Tongue (tissue), 2 donors: ENCODE data around the gene MRGPRD. TPM values are rescaled to one million over a fixed set of nuclear protein-coding genes. Genes with fewer than 3 reads are reported as not detected.
"Not testable (repeated sequence)": the region's sequence is repeated elsewhere in the genome, so short reads cannot be mapped to it uniquely, and the experiment has no call there.

ENCODE experiments used
- DNase-seq: peaks from one replicate; pipeline ENCODE4 v3.0.0-alpha.2; 2015
- total RNA-seq: library from RNA; depleted of rRNA; stranded (reverse); fragments of >200 nt; gene quantifications from one replicate; pipeline ENCODE4 v1.2.3, GENCODE V29; 2014

Gene MRGPRD
- total RNA-seq, 1 donor from 2014 or later, result not detected

GRCh38 chr11:68993546-68993945 lies 12.8 kb upstream of the MRGPRD start:
- no peak for DNase-seq

DNA sequence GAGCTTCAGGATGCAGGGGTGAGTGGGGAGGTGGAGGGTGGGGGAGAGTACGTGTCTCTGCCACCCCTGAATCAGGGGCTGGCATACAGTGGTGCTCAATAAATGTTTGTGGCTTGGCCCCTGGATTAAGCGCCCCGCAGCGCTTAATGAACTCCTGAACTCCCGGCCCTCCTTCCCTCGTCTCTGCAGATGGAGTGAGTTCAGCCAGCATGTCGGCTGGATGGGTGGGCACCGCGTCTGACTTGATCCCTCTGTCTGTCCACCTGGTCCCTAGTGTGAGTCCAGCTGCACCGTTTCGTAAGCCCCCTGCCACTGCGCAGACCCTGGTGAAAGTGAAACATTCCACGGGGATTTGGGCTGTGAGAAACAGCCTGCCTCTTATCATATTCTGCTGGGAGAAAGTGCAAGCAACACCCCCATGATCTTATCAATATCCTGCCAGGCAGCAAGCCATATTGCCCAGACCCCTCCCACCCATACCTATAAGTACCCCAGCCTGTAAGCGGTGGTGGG lies 12.0 kb upstream of the MRGPRD start:
- DNase-seq, result no peak

- no peak for DNase-seq
Observed at GRCh38 chr11:68990995-68991780, 10.4 kb upstream of the MRGPRD start.

GRCh38 chr11:68989936-68990606 lies 9.3 kb upstream of the MRGPRD start:
- no peak for DNase-seq

DNA sequence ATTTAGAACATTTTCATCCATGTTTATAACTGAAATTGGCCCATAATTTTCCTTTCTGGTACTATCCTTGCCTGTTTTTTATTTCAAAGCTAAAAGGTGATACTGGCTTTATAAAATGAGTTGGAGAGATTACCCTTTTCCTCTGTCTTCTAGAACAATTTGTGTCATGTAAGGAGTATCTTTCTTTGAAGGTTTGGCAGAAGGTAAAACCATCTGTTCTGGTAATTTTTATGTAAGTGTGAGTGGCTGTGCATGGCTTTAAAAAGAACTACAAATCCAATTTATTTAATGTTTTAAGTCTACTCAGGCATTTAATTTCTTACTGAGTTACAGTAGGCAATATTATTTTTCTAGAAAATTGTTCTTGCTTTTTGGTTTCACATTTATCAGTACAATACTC lies 7.7 kb upstream of the MRGPRD start:
- DNase-seq, result no peak

- DNase-seq, result no peak
Observed at GRCh38 chr11:68987211-68987610, 6.4 kb upstream of the MRGPRD start.

- DNase-seq, result no peak
Observed at GRCh38 chr11:68983801-68984200, 3.0 kb upstream of the MRGPRD start.

GRCh38 chr11:68982134-68982533 lies 1.3 kb upstream of the MRGPRD start:
- DNase-seq, result no peak

- DNase-seq, result no peak
Observed at GRCh38 chr11:68979931-68980775, 633 bp downstream of the MRGPRD start.

GRCh38 chr11:68978931-68979594 lies 1.7 kb downstream of the MRGPRD start:
- DNase-seq, result peak; percentile 73

DNA sequence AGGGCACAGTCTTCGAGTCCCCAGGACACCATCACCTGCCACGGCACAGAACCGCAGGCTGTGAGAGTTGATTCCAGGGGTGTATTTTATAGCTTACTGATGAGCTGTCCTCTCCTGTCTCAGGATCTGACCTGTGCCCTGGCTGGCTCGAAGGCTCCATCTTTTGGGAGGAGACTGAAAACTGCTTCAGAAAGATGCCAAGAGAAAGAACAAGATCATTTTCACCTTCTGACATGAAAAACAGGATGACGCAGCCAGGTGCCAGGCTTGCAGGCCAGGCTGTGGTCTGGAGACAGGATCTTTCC lies 2.2 kb downstream of the MRGPRD start:
- no peak for DNase-seq

GRCh38 chr11:68977781-68978625 lies 2.8 kb downstream of the MRGPRD start:
- DNase-seq, result no peak

DNA sequence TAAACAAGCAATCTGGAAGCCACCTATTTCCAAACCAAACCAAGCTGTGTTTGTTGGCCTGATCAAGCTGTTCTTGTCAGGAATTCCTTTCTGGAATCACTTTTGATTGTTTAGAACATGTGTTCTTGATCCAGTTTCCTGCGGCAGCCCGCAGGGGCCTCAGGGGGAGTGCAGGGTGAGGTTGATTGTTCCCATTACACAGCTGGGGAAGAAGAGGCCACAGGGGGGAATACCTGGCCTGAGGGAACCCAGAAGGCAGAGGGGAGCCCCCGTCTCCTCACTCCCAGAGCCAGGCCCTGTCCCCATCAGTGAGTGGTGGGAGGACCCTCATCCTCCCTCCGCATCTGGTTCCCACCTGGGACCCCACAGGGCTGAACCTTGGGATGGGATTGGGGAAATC lies 4.2 kb downstream of the MRGPRD start:
- DNase-seq, result peak; percentile 73

DNA sequence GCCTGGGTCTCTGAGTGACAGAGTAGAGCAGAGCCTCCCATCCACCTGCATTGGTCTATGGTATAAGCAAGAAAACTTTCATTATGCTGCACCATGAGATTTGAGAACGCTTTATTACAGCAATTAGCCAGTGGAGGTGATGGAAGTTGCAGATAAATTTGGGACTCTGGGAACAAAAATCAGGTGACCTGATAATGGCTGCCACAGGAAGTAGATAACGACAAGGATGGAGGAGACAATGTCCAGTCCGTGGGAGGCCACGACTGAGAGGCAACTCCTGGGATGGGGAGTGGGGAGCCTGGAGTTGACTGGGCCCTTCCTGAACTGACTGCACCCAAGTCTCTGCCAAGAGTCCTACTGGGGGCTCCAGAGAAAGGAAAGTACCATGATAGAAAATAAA lies 4.7 kb downstream of the MRGPRD start:
- DNase-seq, result no peak

DNA sequence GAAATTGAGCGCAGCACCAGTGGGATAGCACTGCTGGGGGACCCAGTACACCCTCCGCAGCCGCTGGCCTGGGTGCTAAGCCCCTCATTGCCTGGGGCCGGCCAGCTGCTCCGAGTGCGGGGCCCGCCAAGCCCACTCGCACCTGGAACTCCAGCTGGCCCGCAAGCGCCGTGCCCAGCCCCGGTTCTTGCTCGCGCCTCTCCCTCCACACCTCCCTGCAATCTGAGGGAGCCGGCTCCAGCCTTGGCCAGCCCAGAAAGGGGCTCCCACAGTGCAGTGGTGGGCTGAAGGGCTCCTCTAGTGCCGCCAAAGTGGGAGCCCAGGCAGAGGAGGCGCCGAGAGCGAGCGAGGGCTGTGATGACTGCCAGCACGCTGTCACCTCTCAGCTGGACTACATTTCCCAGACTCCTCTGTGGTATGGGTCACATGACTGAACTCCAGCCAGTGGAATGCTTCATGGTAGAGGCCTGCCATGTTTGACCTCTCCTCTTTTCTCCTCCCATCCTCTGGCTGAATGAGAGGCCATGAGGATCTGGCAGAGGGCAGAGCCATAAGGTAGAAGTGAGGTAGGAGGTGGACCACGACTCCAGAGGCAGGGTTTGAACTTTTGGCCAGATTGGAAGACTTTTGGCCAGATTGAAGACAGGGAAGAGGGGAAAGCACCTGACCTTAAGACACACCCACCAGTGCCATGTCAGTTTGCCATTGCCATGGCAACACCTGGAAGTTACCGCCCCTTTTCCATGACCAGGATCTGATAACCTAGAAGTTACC lies 6.2 kb downstream of the MRGPRD start:
- no peak for DNase-seq

- not testable (repeated sequence) for DNase-seq
Observed at GRCh38 chr11:68973706-68974105, 7.1 kb downstream of the MRGPRD start.

- peak; percentile 14 for DNase-seq
Observed at GRCh38 chr11:68973219-68973618, 7.6 kb downstream of the MRGPRD start.

DNA sequence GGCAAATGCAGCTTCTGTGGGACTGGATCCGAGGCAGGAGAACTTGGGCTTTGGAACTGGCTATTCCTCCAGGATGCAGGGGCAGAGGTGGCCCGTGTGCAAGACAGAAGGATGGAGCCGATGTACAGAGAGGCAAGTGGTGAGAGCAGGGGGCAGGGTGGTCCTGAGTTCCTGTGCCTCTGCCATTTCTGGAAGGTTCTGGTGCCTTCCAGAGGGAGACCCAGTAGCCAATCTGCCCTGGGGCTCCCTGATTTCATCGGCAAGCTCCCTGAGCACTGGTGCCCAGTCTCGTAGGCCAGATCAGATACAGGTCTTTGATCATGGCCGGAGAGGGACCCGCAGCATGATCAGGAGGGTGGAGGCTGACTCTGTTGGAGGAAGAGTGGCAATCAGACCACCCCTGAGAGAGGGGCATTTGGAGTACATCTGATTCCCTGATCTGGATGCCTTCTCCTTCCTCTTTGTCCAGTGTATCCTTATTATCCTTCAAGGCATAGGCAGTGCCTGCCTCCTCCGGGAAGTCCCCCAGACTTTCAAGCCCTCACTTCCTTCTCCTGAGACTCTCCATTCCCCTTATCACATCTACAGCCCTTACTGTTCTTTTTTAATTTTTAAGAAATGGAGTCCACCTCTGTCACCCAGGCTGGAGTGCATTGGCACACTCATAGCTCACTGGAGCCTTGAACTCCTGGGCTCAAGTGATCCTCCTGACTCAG lies 9.7 kb downstream of the MRGPRD start:
- DNase-seq, result no peak

DNA sequence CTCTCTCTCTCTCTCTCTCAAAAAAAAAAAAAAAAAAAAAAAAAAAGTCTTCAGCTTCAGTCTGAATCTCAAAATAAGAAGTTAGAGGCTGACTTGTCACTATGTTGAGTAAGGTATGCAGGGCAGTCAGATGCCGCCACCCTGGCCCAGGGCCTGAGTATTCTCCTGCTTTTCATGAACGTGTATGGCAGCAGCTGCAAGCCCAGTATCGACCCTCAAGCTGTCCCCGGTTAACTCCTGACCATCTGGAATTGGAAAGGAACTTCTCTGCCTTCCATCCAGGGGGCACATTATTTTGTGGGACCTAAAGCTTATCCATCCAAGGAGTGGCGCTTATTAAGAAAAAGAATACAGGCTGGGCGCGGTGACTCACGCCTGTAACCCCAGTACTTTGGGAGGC lies 11.4 kb downstream of the MRGPRD start:
- no peak for DNase-seq
